IMR-90 (cell line): ENCODE data around the gene TIPIN. TPM values are rescaled to one million over a fixed set of nuclear protein-coding genes. Genes with fewer than 3 reads are reported as not detected.

Source experiments
- ATAC-seq: fragments of 200-7000 bp; cut with Tn5 transposase; 2 replicates; pipeline ENCODE4 v1.9.1; 2020; ENCODE audit warnings: low read depth, mild to moderate bottlenecking, moderate library complexity
- BruUV-seq: library from RNA; stranded (reverse); fragments of 400-500 nt; replicated peaks from 2 replicates; lab custom pipeline; 2021; lab: Mats Ljungman, UMichigan
- CTCF ChIA-PET: fragments of 300-600 bp; formaldehyde crosslinking; extraction: SDS; loops from one replicate; lab custom pipeline; 2021; ENCODE audit warnings: antibody characterized with exemption; lab: Yijun Ruan, JAX
- POLR2A ChIA-PET: fragments of 300-600 bp; sonication (Branson Sonifier 250); formaldehyde crosslinking; loops from one replicate; lab custom pipeline; 2022; ENCODE audit warnings: antibody characterized with exemption; ENCODE audit not compliant: unreplicated experiment; lab: Charles Lee
- DNase-seq: peaks from one replicate; pipeline ENCODE4 v3.0.0; 2013
- H2AFZ ChIP-seq: replicated peaks from 2 replicates; pipeline ENCODE3; 2013; ENCODE audit warnings: low read length, mild to moderate bottlenecking; ENCODE audit not compliant: poor library complexity
- H2AK5ac ChIP-seq: 2 replicates; pipeline ENCODE4 v1.6.1; 2013; ENCODE audit warnings: low read depth, low read length, inconsistent platforms
- H2AK9ac ChIP-seq: replicated peaks from 2 replicates; pipeline ENCODE3; 2013; ENCODE audit warnings: mild to moderate bottlenecking, low read depth, low read length, moderate library complexity; ENCODE audit not compliant: poor library complexity
- H2BK120ac ChIP-seq: 2 replicates; pipeline ENCODE4 v1.6.1; 2013; ENCODE audit warnings: low read depth, low read length, inconsistent platforms
- H2BK15ac ChIP-seq: 3 replicates; pipeline ENCODE4 v1.6.1; 2013; ENCODE audit warnings: low read depth, low read length, inconsistent platforms
- H2BK20ac ChIP-seq: 2 replicates; pipeline ENCODE4 v1.6.1; 2013; ENCODE audit warnings: low read depth, mild to moderate bottlenecking, inconsistent platforms, low read length, moderate library complexity
- H2BK5ac ChIP-seq: 2 replicates; pipeline ENCODE4 v1.6.1; 2013; ENCODE audit warnings: mild to moderate bottlenecking, low read depth, low read length, inconsistent platforms; ENCODE audit not compliant: poor library complexity, severe bottlenecking
- H3K14ac ChIP-seq: replicated peaks from 2 replicates; pipeline ENCODE4 v1.6.1; 2013; ENCODE audit warnings: low read depth, low read length, inconsistent platforms
- H3K18ac ChIP-seq: 2 replicates; pipeline ENCODE4 v1.6.1; 2013; ENCODE audit warnings: low read depth, low read length, control low read depth
- H3K23ac ChIP-seq: 2 replicates; pipeline ENCODE4 v1.6.1; 2013; ENCODE audit warnings: low read depth, low read length, inconsistent platforms
- H3K27ac ChIP-seq: 2 replicates; pipeline ENCODE4 v1.5.1; 2013; ENCODE audit warnings: mild to moderate bottlenecking, control low read depth, low read length; ENCODE audit not compliant: insufficient read depth
- H3K27me3 ChIP-seq: 2 replicates; pipeline ENCODE4 v1.6.1; 2013; ENCODE audit warnings: low read length; ENCODE audit not compliant: control insufficient read depth, insufficient read depth
- H3K36me3 ChIP-seq: 2 replicates; pipeline ENCODE4 v1.6.1; 2013; ENCODE audit warnings: low read length, mixed read lengths; ENCODE audit not compliant: control insufficient read depth, insufficient read depth
- H3K4ac ChIP-seq: 2 replicates; pipeline ENCODE4 v1.6.1; 2013; ENCODE audit warnings: low read depth, low read length, inconsistent platforms
- H3K4me1 ChIP-seq: 2 replicates; pipeline ENCODE4 v1.6.1; 2013; ENCODE audit warnings: low read length, mixed read lengths; ENCODE audit not compliant: control insufficient read depth, insufficient read depth
- H3K4me2 ChIP-seq: 2 replicates; pipeline ENCODE4 v1.6.1; 2013; ENCODE audit warnings: low read depth, mild to moderate bottlenecking, control low read depth, low read length, moderate library complexity
- H3K4me3 ChIP-seq: 2 replicates; pipeline ENCODE4 v1.5.1; 2013; ENCODE audit warnings: low read depth, mild to moderate bottlenecking, control low read depth, low read length, moderate library complexity; ENCODE audit not compliant: insufficient read depth
- H3K56ac ChIP-seq: 2 replicates; pipeline ENCODE4 v1.6.1; 2013; ENCODE audit warnings: low read length, inconsistent platforms; ENCODE audit not compliant: insufficient read depth; ENCODE audit errors: extremely low read depth
- H3K79me1 ChIP-seq, 2 experiments: 2 replicates each; pipeline ENCODE4 v1.6.1; 2013; ENCODE audit warnings: low read length in 2 of 2, inconsistent platforms in 1 of 2, low read depth in 1 of 2
- H3K9ac ChIP-seq: 2 replicates; pipeline ENCODE4 v1.6.1; 2013; ENCODE audit warnings: low read depth, low read length, control low read depth
- H3K9me1 ChIP-seq: 2 replicates; pipeline ENCODE4 v1.6.1; 2013; ENCODE audit warnings: low read length, inconsistent platforms; ENCODE audit not compliant: insufficient read depth
- H3K9me3 ChIP-seq: 2 replicates; pipeline ENCODE4 v1.6.1; 2013; ENCODE audit warnings: low read length; ENCODE audit not compliant: control insufficient read depth, insufficient read depth
- H4K20me1 ChIP-seq: 2 replicates; pipeline ENCODE4 v1.6.1; 2013; ENCODE audit warnings: low read length, inconsistent platforms; ENCODE audit not compliant: insufficient read depth
- H4K5ac ChIP-seq: 2 replicates; pipeline ENCODE4 v1.6.1; 2013; ENCODE audit warnings: mild to moderate bottlenecking, low read depth, low read length, control low read depth
- H4K8ac ChIP-seq, 2 experiments: 2 replicates each; pipeline ENCODE4 v1.6.1; 2013; ENCODE audit warnings: low read depth in 2 of 2, low read length in 2 of 2, control low read depth in 1 of 2, inconsistent platforms in 1 of 2
- H4K91ac ChIP-seq: 2 replicates; pipeline ENCODE4 v1.6.1; 2013; ENCODE audit warnings: low read depth, low read length, inconsistent platforms; ENCODE audit not compliant: insufficient read depth
- BHLHE40 ChIP-seq: fragments of 150-350 bp; IDR thresholded peaks from 2 replicates; pipeline ENCODE4 v1.6.1; 2016; ENCODE audit warnings: mild to moderate bottlenecking, low read depth, low read length
- CEBPB ChIP-seq: IDR thresholded peaks from 2 replicates; pipeline ENCODE4 v1.6.1; 2012; ENCODE audit warnings: low read depth, low read length, improper control_type of control experiment
- CTCF ChIP-seq: conservative IDR thresholded peaks from 2 replicates; pipeline ENCODE4 v1.5.1; 2012; ENCODE audit warnings: mild to moderate bottlenecking, low read depth, low read length, improper control_type of control experiment
- FOS ChIP-seq: fragments of 150-350 bp; IDR thresholded peaks from 2 replicates; pipeline ENCODE4 v1.6.1; 2016; ENCODE audit warnings: low read depth, low read length
- MAFK ChIP-seq: IDR thresholded peaks from 2 replicates; pipeline ENCODE4 v1.6.1; 2012; ENCODE audit warnings: low read depth, low read length, improper control_type of control experiment
- MAZ ChIP-seq: IDR thresholded peaks from 2 replicates; pipeline ENCODE4 v1.6.1; 2012; ENCODE audit warnings: low read depth, mild to moderate bottlenecking, low read length, improper control_type of control experiment, moderate library complexity, borderline replicate concordance
- MXI1 ChIP-seq: IDR thresholded peaks from 2 replicates; pipeline ENCODE4 v1.6.1; 2012; ENCODE audit warnings: low read depth, mild to moderate bottlenecking, low read length, moderate library complexity, borderline replicate concordance
- NFE2L2 ChIP-seq: fragments of 150-350 bp; IDR thresholded peaks from 2 replicates; pipeline ENCODE4 v1.6.1; 2016; ENCODE audit warnings: low read depth, mild to moderate bottlenecking, low read length
- POLR2A ChIP-seq: IDR thresholded peaks from 2 replicates; pipeline ENCODE4 v1.6.1; 2012; ENCODE audit warnings: mild to moderate bottlenecking, low read depth, low read length
- RAD21 ChIP-seq: IDR thresholded peaks from 2 replicates; pipeline ENCODE4 v1.6.1; 2012; ENCODE audit warnings: low read length, improper control_type of control experiment
- RCOR1 ChIP-seq: IDR thresholded peaks from 2 replicates; pipeline ENCODE4 v1.6.1; 2012; ENCODE audit warnings: mild to moderate bottlenecking, low read length, improper control_type of control experiment; ENCODE audit not compliant: insufficient replicate concordance
- RFX5 ChIP-seq: IDR thresholded peaks from 2 replicates; pipeline ENCODE4 v1.8.0; 2012; ENCODE audit warnings: low read depth, mild to moderate bottlenecking, low read length, moderate library complexity
- SMC3 ChIP-seq: fragments of 150-350 bp; IDR thresholded peaks from 2 replicates; pipeline ENCODE4 v1.6.1; 2016; ENCODE audit warnings: low read depth, mild to moderate bottlenecking, antibody characterized with exemption, low read length, moderate library complexity
- WGBS, 2 experiments: methylation state at CpG; one replicate each; pipeline versions ENCODE4 v1.1.5 to v1.1.7; 2013; ENCODE audit warnings: missing lambda C conversion rate in 2 of 2; ENCODE audit not compliant: insufficient read length in 1 of 2; ENCODE audit errors: extremely low coverage in 2 of 2; 5-methylcytosine and 5-hydroxymethylcytosine counted together
- dilution Hi-C: fragments of 300-500 bp; cut with HindIII; formaldehyde crosslinking; loops from one replicate; pipeline ENCODE4 v1.14.3; 2018; ENCODE audit warnings: low sequenced_read_pairs; ENCODE audit not compliant: unreplicated experiment
- in situ Hi-C: fragments of 300-500 bp; cut with MboI; formaldehyde crosslinking; loops from 3 replicates; pipeline ENCODE4 v1.14.3; 2019; ENCODE audit warnings: low sequenced_read_pairs, inconsistent platforms, mixed read lengths
- intact Hi-C: fragments of 100-400 bp; cut with micrococcal nuclease; formaldehyde crosslinking; loops from 2 replicates; pipeline ENCODE4 v1.10.0; 2022
- polyA plus RNA-seq, 3 experiments: library from polyadenylated mRNA; depleted of rRNA; stranded (reverse); fragments of >200 nt; gene quantifications; 2 replicates each; pipeline ENCODE4 v1.2.3, GENCODE V29; 2012; ENCODE audit warnings: low replicate concordance in 1 of 3
- total RNA-seq: library from RNA; depleted of rRNA; stranded (reverse); fragments of >200 nt; gene quantifications from 2 replicates; pipeline ENCODE4 v1.2.3, GENCODE V29; 2012
- TF ChIP-seq, protein P1 (sequence below): fragments of 150-350 bp; IDR thresholded peaks from 2 replicates; pipeline ENCODE4 v1.6.1; 2017; ENCODE audit warnings: mild to moderate bottlenecking, antibody characterized with exemption, low read length, low read depth

TIPIN gene
- total and polyA plus RNA-seq, 2 of the 4 experiments (the other 2 are of a cell fraction) = 6.3 to 7.3 TPM

DNA sequence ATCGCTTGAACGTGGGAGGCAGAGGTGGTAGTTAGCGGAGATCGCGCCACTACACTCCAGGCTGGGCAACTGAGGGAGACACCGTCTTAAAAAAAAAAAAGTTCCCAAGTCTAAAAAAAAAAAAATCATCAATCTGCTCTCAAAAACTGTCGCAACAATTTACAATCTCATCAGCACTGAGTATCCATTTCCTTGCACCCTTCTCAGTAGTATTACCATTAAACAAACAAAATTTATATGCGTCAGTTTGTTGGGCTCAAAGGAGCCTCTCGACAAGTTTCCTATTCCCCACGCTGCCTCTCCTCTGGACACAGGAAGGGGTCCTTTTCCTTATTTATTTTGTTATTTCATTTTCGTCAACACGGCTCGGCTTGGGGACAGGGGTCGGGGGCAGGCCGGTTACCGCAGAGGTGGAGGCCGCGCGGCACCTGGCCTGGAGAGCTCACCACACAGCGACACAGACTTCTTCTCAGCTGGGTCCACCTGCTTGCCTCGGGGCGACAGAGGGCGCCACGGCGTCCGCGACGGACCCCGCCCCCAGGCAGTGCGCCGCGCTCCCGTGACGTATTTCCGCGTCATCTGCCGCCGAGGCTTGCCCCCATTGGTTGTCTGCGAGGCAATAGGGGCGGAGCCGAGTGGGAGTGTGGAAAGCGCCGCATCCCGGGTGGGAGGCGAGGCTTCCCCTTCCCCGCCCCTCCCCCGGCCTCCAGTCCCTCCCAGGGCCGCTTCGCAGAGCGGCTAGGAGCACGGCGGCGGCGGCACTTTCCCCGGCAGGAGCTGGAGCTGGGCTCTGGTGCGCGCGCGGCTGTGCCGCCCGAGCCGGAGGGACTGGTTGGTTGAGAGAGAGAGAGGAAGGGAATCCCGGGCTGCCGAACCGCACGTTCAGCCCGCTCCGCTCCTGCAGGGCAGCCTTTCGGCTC is 30.0 kb upstream of the TIPIN start, which contains the start of gene MAP2K1:
Gene MAP2K1 (plus strand): TSS at position 709 of the 920 bp plus-strand sequence. CDS start 436 bp downstream, outside the sequence.
- Histone ChIP-seq H2AFZ (peak within 1 kb of the TSS; percentile 97), H3K79me1 (peaks cover 9 to 41% of the 10 kb centered on the region in 2 experiments), H3K9ac (peak within 1 kb of the TSS; percentile 81), H3K4me2 (peak within 1 kb of the TSS; percentile 89), H3K4ac (peak within 1 kb of the TSS; percentile 73), H3K36me3 (0 out of 2 replicates have a peak, but pooled peaks cover 2% of the 10 kb centered on the region), H4K20me1 (peaks cover 38% of the 10 kb centered on the region), H4K91ac (peak within 1 kb of the TSS; percentile 61), H3K56ac (peak within 1 kb of the TSS; percentile 93), H2BK5ac (peak within 1 kb of the TSS; percentile 78), H3K27ac (peak within 1 kb of the TSS; percentile 85), H3K4me1 (peaks cover 6% of the 10 kb centered on the region), H3K4me3 (peak within 1 kb of the TSS; percentile 79), H2BK120ac (peak within 1 kb of the TSS; percentile 46; the same call in 1 of the 2 replicates), H3K14ac (peak within 1 kb of the TSS; percentile 93), H3K9me1 (peaks cover 7% of the 10 kb centered on the region; the same call in 1 of the 2 replicates), H2AK9ac (peak within 1 kb of the TSS; percentile 83), H2BK15ac (peak within 1 kb of the TSS; percentile 51; the same call in 1 of the 3 replicates), H3K18ac (peak within 1 kb of the TSS; percentile 19), H2AK5ac (peak within 1 kb of the TSS; percentile 84), H3K9me3 (no peaks in the 10 kb centered on the region), H4K8ac (peak within 1 kb of the TSS; percentile 31 to 83), H3K23ac (peak within 1 kb of the TSS; percentile 95), H3K27me3 (no peaks in the 10 kb centered on the region), H2BK20ac (no peak within 1 kb of the TSS), H4K5ac (peak within 1 kb of the TSS; percentile 38)
- BruUV-seq = no TSS peak
- WGBS, 2 experiments = 6% methylated on average over 6 of the region's 69 CpGs; no CpG with 5 or more reads in 1 of the 2 experiments
- dilution Hi-C loops (no loop called here), in situ Hi-C loops (loop anchor here (5.0 kb wide), 1 partner anchor 106 kb away; no protein-coding TSS in a partner anchor), intact Hi-C loops (loop anchor here (1.0 kb wide), 1 partner anchor 111 kb away; the partner anchor contains the start of gene SNAPC5)
- CTCF ChIA-PET = interaction anchor here (2.4 kb wide), 1 partner anchor 112 kb away, joined by 10 read pairs; the partner anchor contains the start of gene SNAPC5
- POLR2A ChIA-PET = interaction anchor here (0.7 kb wide), 1 partner anchor 921 kb away, joined by 4 read pairs; no protein-coding TSS in a partner anchor
- DNase-seq (peak; percentile 96), ATAC-seq (peak; percentile 98)
- peak; percentile 82 for TF ChIP-seq CTCF
- peak; percentile 54 for TF ChIP-seq SMC3
- peak; percentile 15 for TF ChIP-seq RCOR1
- no peak; the same call in 1 of the 2 replicates for TF ChIP-seq FOS
- TF ChIP-seq CEBPB = peak; percentile 65
- TF ChIP-seq MAFK = no peak
- no peak for TF ChIP-seq BHLHE40
- TF ChIP-seq NFE2L2 = no peak
- no peak for TF ChIP-seq RFX5
- TF ChIP-seq POLR2A = peak; percentile 93
- TF ChIP-seq, protein P1, sequence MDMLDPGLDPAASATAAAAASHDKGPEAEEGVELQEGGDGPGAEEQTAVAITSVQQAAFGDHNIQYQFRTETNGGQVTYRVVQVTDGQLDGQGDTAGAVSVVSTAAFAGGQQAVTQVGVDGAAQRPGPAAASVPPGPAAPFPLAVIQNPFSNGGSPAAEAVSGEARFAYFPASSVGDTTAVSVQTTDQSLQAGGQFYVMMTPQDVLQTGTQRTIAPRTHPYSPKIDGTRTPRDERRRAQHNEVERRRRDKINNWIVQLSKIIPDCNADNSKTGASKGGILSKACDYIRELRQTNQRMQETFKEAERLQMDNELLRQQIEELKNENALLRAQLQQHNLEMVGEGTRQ = peak; percentile 89
- TF ChIP-seq RAD21 = peak; percentile 37
- TF ChIP-seq MXI1 = peak; percentile 84; the same call in 1 of the 2 replicates
- TF ChIP-seq MAZ = peak; percentile 82; the same call in 1 of the 2 replicates
